ENCODE data around the gene ADGRD2.

The ADGRD2 gene

GRCh38 chr9:124495126-124496074 lies 45.1 kb downstream of the ADGRD2 start:
- in situ Hi-C loops (cut with MboI; ENCODE audit: low sequenced_read_pairs): no loop called here

GRCh38 chr9:124496075-124496449 lies 45.8 kb downstream of the ADGRD2 start:
- in situ Hi-C loops (cut with MboI; ENCODE audit: low sequenced_read_pairs): no loop called here

DNA sequence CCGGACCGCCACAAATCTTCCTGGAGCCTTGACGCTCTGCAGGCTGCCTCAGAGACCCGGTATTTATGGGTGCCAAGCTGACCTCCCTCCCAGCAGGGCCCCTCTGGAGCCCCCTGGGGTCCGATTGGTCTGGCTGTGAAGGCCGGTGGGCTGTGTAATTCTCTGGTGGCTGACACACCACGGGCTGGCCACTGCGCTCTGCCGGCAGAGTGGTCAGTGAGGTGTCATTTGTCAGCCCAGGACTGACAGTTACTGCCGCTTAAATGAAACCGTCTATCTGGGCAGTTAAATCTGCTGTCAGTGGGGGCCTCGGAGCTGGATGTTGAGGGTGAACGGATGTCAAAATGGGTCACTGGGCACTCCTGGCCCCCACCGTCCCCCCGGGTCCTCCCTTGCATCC lies 46.2 kb downstream of the ADGRD2 start:
- in situ Hi-C loops (cut with MboI; ENCODE audit: low sequenced_read_pairs): no loop called here

GRCh38 chr9:124497441-124497840 lies 47.2 kb downstream of the ADGRD2 start:
- in situ Hi-C loops (cut with MboI; ENCODE audit: low sequenced_read_pairs): no loop called here

DNA sequence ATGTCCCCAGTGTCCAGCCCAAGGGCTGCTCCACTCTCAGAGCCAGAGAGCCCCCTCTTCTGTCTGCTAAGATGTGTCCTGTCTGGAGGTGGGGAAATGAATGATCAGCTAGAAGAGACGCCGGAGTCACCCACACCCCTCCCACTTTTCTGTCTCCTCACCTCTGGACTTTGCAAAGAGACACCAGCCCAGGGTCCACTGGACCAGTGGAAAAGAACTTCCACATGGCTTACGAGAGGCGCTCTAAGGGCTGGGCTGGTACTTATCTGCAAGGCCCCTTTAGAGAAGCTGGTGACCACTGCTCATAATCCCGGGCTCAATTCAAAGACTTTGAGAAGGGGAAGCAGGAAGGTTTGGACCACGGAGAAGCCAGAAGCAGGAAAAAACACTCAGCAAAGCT lies 47.8 kb downstream of the ADGRD2 start:
- in situ Hi-C loops (cut with MboI; ENCODE audit: low sequenced_read_pairs): no loop called here

DNA sequence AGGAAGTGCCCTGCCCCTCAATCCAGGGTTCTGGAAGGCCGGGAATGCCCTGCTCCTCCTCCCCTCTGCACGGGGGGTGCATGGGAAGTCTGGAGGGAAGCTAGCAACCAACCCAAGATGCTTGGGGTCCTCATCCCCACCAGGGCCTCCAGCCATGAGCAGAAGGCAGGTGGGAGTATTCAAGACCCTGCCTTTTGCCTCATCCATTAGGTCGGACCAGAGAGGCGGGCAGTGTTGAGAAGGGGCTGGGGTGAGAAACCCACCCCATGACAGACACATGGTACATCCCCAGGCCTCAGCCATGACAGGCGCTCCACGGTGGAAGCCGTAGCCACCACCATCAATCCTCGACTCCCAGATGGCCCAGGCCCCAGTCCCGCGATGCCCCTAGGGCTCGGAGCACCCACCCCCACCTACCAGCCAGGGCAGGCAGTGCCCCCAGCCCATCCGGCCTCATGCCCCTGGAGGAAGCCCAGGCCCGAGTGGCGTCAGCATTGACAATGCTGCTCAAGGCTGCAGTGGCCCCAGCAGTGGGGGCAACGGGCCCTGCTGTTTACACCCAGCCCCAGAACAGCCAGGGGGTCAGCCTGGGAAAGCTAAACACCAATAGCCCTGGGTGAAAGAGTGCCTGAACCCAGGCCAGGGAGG lies 48.4 kb downstream of the ADGRD2 start:
- in situ Hi-C loops (cut with MboI; ENCODE audit: low sequenced_read_pairs): no loop called here

DNA sequence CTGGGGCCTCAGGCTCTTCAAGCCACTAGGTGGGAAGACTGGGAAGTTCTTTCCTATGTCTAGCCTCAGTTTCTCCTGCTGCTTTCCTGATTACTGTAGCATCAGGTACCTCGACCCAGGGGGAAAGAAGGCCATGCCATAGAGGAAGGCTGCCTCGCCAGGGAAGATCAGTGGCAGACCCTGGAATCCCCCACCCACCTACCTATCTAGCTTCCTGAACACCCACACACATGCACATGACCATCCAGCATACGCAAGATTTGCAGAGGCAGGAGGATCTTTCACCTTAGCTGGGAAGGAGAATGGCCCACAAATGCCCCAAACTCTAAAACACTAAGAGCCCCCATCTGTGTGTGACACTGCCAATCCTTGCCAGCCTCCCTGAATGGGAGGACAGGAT lies 49.0 kb downstream of the ADGRD2 start:
- in situ Hi-C loops (cut with MboI; ENCODE audit: low sequenced_read_pairs): no loop called here

DNA sequence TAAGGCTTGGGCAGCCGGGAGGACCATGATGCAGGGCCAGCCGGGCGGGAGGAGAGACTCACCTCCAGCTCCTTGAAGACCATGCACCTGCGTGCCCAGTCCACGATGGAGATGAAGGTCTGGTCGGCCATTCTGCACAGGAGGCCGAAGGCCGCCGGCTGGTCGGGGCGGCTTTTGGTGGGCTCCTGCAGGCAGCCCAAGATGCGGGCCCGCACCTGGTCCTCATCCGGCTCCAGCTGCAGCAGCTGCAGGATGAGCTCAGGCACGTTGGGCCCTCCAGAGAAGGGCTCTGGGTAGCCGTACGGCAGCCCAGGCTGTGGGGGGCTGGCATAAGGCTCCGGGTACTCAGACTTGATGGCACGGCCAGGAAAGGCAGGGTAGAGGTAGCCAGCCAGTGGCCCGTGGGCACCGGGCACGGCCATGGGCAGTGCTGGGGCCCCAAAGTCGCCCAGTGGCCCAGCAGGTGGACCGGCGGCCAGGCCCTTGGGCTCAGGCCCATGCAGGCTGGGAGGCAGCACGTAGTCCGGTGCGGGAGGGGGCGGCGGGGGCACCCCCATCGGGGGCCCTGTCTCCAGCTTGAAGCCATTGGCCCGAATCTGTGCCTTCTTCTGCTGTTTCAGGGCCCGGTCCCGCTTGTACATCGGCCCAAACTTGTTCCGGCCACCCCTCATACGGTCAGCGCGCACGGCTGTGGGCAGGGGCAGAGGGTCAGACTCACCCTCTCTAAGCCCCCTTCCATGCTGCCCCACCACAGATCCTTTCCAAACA lies 50.0 kb downstream of the ADGRD2 start:
- in situ Hi-C loops (cut with MboI; ENCODE audit: low sequenced_read_pairs): no loop called here

GRCh38 chr9:124500796-124501611 lies 50.8 kb downstream of the ADGRD2 start:
- in situ Hi-C loops (cut with MboI; ENCODE audit: low sequenced_read_pairs): no loop called here

DNA sequence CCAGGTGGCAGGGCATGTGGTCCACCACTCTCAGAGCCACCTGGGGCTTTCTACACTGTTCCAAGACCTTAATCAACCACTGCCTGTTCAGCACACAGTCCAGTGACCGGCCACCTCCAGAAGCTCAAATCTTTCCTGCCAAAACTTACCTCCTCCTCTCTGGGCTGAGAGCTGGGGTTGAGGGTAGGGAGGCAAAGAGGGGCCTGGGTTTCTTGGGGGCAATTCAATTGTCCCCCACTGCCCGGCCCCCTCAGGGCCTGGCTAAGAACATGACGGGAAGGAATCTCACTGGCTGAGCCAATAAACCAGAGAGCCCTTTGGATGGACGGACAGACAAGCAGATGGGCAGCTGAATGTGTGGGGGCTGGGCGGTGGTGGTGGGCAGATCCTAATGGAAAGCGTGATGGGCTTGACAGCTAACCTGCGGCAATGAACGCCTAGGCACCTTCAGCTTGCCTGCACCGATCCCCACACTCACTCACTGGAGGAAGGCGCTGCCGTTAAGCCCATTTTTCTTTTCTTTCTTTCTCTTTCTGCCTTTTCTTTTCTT lies 51.6 kb downstream of the ADGRD2 start:
- in situ Hi-C loops (cut with MboI; ENCODE audit: low sequenced_read_pairs): no loop called here

DNA sequence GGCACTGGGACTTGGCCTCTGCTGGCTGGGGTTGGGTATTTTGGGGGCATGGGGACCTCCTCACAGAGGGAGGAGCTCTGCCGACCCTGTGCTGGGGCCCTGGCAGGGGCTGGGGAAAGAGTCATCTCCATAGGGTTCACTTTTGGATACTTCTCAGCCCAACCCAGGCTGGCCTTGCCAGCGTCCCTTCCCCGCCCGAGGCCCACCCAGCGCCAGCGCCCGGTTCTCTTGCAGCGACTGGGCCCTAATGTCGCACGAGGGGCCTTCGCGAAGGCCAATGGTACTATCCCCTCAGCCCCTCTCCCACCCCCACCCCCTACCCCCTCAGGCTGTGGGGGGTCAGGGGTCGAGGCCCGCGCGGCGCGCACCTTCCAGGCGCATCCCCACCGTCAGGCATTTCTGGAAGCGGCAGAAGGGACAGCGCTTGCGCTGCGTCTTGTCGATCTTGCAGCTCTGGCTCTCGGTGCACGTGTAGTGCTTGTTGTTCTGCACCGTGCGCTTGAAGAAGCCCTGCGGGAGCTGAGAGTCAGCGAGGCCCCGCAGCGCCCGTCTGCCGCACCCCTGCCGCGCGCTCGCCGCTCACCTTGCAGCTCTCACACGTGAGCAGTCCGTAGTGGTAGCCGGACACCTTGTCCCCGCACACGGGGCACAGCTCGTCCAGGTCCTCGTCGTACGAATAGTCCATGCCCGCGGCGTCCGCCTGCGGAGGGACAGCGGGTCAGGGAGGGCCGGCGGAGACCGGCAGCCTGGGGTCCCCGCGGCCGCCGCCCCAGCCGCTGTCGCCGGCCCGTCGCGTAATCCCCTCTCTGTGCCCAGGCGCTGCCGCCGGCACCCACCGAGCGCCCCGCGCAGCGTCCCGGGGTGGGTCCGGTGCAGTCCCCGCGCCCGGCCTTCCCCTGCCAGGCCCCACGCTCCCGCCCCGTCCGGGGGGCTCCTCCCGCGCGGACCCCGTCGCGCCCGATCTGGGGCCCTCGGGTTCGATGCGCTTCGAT lies 52.8 kb downstream of the ADGRD2 start:
- in situ Hi-C loops (cut with MboI; ENCODE audit: low sequenced_read_pairs): no loop called here

GRCh38 chr9:124503713-124504529 lies 53.7 kb downstream of the ADGRD2 start:
- in situ Hi-C loops (cut with MboI; ENCODE audit: low sequenced_read_pairs): no loop called here

GRCh38 chr9:124504530-124505005 lies 54.3 kb downstream of the ADGRD2 start:
- in situ Hi-C loops (cut with MboI; ENCODE audit: low sequenced_read_pairs): no loop called here

- in situ Hi-C loops (cut with MboI; ENCODE audit: low sequenced_read_pairs): no loop called here
Measured at GRCh38 chr9:124505006-124505900, 55.0 kb downstream of the ADGRD2 start.

DNA sequence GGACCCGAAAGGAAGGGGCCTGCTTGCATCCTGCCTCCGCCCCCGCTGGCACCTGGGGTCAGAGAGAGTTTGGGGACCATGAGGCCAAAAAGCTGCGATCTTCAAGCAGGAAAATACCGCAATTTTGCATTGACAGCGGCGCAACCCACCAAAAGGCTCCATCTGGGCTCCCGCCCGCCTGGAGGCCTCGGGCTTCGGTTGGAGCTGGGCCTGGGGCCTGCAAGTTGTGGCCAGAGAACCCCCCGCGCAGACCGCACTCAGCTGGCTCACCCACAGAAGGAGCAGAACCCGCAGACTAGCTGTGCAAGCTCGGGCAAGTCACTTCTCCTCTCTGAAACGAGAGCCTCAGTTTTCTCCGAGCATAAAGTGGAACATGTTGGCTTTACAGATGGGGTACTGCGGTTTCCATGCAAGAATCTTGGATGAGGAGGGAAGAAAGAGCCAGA lies 55.7 kb downstream of the ADGRD2 start:
- in situ Hi-C loops (cut with MboI; ENCODE audit: low sequenced_read_pairs): no loop called here

- in situ Hi-C loops (cut with MboI; ENCODE audit: low sequenced_read_pairs): no loop called here
Measured at GRCh38 chr9:124506433-124506832, 56.2 kb downstream of the ADGRD2 start.

Data from HL-60/S4 treated with retinoic acid at 250 ng/mL for 4 days and 3 days (cell line).